Spleen (tissue), 11 donors: ENCODE measurements around the gene ARID3A. TPM values are rescaled to one million over a fixed set of nuclear protein-coding genes. Genes with fewer than 3 reads are reported as not detected.

Source experiments
- DNase-seq: peaks from one replicate; pipeline ENCODE4 v3.0.0-alpha.2; 2020
- H3K27ac ChIP-seq, 8 donors: fragments of 200-600 bp; sonication (generic) in 7 of 8; 1 replicate in 4 of 8; 2 replicates in 4 of 8; pipeline versions ENCODE4 v1.5.0 to v1.8.0; 2016 to 2021; ENCODE audit warnings: inconsistent platforms in 4 of 8, mild to moderate bottlenecking in 4 of 8, moderate library complexity in 1 of 8
- H3K27me3 ChIP-seq, 7 donors: fragments of 200-600 bp; sonication (generic) in 6 of 7; replicated peaks in 1 of 7; 1 replicate in 4 of 7; 2 replicates in 3 of 7; pipeline versions ENCODE4 v1.5.0 to v1.8.0; 2016 to 2021; ENCODE audit warnings: inconsistent platforms in 3 of 7, mild to moderate bottlenecking in 1 of 7
- H3K36me3 ChIP-seq, 6 donors: fragments of 200-600 bp; sonication (generic) in 5 of 6; 1 replicate in 4 of 6; 2 replicates in 2 of 6; pipeline versions ENCODE4 v1.5.0 to v1.8.0; 2016 to 2021; ENCODE audit warnings: inconsistent platforms in 2 of 6
- H3K4me1 ChIP-seq, 6 donors: fragments of 200-600 bp; sonication (generic) in 5 of 6; 1 replicate in 3 of 6; 2 replicates in 3 of 6; pipeline versions ENCODE4 v1.5.0 to v1.8.0; 2016 to 2021; ENCODE audit warnings: inconsistent platforms in 3 of 6
- H3K4me3 ChIP-seq, 8 donors: fragments of 200-600 bp; sonication (generic) in 7 of 8; 1 replicate in 4 of 8; 2 replicates in 4 of 8; pipeline versions ENCODE4 v1.5.0 to v1.8.0; 2016 to 2021; ENCODE audit warnings: inconsistent platforms in 4 of 8, mild to moderate bottlenecking in 4 of 8, moderate library complexity in 2 of 8
- H3K9me3 ChIP-seq, 8 donors: fragments of 200-600 bp; sonication (generic) in 7 of 8; 1 replicate in 4 of 8; 2 replicates in 4 of 8; pipeline versions ENCODE4 v1.5.0 to v1.8.0; 2016 to 2021; ENCODE audit warnings: inconsistent platforms in 4 of 8
- CTCF ChIP-seq, 11 experiments: fragments of 200-600 bp in 7 of 11; fragments of 450-650 bp in 4 of 11; sonication (generic) in 4 of 11; IDR thresholded peaks in 8 of 11; conservative IDR thresholded peaks in 3 of 11; 1 replicate in 7 of 11; 2 replicates in 4 of 11; pipeline versions ENCODE4 v1.4.0 to v1.8.0; 2016 to 2021; ENCODE audit warnings: antibody characterized with exemption in 11 of 11, inconsistent platforms in 4 of 11, mild to moderate bottlenecking in 1 of 11
- POLR2A ChIP-seq, 3 donors: fragments of 450-650 bp; IDR thresholded peaks; one replicate each; pipeline ENCODE4 v1.5.1; 2017; ENCODE audit warnings: antibody characterized with exemption in 3 of 3, mild to moderate bottlenecking in 1 of 3
- POLR2AphosphoS5 ChIP-seq, 3 donors: sonication (generic); formaldehyde crosslinking; IDR thresholded peaks; one replicate each; pipeline ENCODE4 v1.5.1; 2017; ENCODE audit warnings: antibody characterized with exemption in 3 of 3
- WGBS, 5 donors: extraction: QIAGEN DNeasy Blood & Tissue Kit in 3 of 5; methylation state at CpG; one replicate each; pipeline versions ENCODE4 v1.1.5 to v1.1.7; 2013 to 2018; 5-methylcytosine and 5-hydroxymethylcytosine counted together
- intact Hi-C: fragments of 100-400 bp; cut with DNase I; formaldehyde crosslinking; loops from one replicate; pipeline ENCODE4 v1.15.0; 2023; ENCODE audit warnings: low total_unique reads
- polyA plus RNA-seq, 3 donors: library from polyadenylated mRNA; stranded (reverse); fragments of 200-250 nt; gene quantifications; one replicate each; pipeline ENCODE4 v1.2.1, GENCODE V29; 2013
- total RNA-seq, 7 donors: library from RNA; depleted of rRNA in 3 of 7; stranded (reverse); fragments of >200 nt in 3 of 7; fragmentation: NEBNext Ultra II Directional in 4 of 7; extraction: Animal tissue kit (Norgen Biotek cat#: 25700) in 4 of 7; gene quantifications; one replicate each; pipeline versions ENCODE4 v1.1.0 to v1.2.1, GENCODE V29; 2016 to 2021
- donor health status: healthy with polysubstance abuse.
- donor health status: DM: no; HTN: no; CAD: no; lungs with moderate emphysema.
- donor health status: DM: no; HTN: no; CAD: no.
- donor health status: Bipolar disorder and iron deficiency.
- donor health status: healthy.
- donor health status: DM: no; HTN: no; CAD: no.
- donor health status: DM: yes; HTN: yes; CAD: no.

ARID3A gene
- total and polyA plus RNA-seq, 10 donors = 2.5 to 42.5 (median 17.7) TPM

DNA sequence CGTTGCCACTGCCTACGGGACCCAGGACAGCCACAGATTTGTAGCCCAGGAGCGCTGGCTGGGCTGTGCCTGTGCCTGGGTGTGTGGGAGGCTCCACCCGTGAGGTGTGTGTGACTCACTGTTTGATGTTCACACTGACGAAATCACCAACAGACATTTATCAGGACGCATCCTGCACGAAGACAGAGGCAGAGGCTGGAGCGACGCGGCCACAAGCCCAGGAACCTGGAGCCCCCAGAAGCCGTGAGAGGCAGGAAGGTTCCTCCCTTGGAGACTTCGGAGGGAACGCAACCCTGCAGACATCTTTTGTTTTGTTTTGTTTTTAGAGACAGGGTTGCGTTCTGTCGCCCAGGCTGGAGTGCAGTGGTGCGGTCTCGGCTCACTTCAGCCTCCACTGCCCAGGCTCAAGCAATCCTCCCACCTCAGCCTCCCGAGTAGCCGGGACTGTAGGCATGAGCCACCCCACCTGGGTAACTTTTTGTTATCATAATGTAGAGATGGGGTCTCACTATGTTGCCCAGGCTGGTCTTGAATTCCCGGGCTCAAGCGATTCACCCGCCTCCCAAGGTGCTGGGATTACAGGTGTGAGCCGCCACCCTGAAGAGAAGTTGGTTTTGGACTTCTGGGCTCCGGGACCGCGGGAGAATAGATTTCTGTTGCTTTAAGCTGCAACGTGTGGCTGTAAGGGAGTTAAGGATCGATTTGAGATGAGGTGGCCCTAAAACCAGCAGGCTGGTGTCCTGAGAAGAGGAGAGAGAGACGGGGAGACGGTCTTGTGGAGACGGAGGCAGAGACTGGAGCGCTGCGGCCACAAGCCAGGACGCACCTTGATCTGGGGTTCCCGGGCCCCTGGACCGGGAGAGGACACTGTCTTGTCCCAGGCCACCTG, 33.4 kb downstream of the ARID3A start:
- H3K9me3 ChIP-seq = no peaks in the 10 kb centered on the region
- 85 to 90% (median 87%) methylated on average over 32 to 36 of the region's 36 CpGs for WGBS, 5 donors
- H3K27ac ChIP-seq = no peak overlapping the region
- H3K4me3 ChIP-seq = no peak overlapping the region
- DNase-seq = no peak
- peaks cover 0 to 54% (median 6%) of the 10 kb centered on the region in 6 donors for H3K36me3 ChIP-seq
- TF ChIP-seq CTCF (IDR thresholded peaks at IDR 0.05 in 8 of 11, conservative IDR thresholded peaks at IDR 0.05 in 3 of 11) (no peak), POLR2AphosphoS5 (IDR thresholded peaks at IDR 0.05) (peak in 1 of 3 donors; percentile 17), POLR2A (IDR thresholded peaks at IDR 0.05) (no peak)
- intact Hi-C loops = no loop called here
- H3K27me3 ChIP-seq = no peaks in the 10 kb centered on the region
- H3K4me1 ChIP-seq = peaks cover 0 to 32% (median 8%) of the 10 kb centered on the region in 6 donors

DNA sequence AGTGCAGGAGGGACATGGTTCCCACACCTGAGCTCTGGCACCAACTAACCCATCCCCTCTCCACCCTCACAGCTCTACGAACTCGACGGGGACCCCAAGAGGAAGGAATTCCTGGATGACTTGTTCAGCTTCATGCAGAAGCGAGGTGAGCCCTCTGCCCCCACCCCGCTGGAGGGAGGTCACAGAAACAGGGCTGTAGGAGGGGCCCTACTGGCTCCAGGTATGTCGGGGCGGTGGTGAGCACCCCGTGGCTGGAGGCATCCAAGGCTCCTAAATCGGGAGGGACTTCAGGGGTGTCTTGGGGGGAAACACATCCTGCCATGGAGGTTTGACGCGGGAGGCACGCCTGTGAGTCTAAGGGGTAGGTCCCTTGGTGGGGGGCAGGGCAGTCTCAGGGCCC, 34.2 kb downstream of the ARID3A start:
- TF ChIP-seq POLR2AphosphoS5 (IDR thresholded peaks at IDR 0.05) (no peak), CTCF (IDR thresholded peaks at IDR 0.05 in 8 of 11, conservative IDR thresholded peaks at IDR 0.05 in 3 of 11) (no peak), POLR2A (IDR thresholded peaks at IDR 0.05) (no peak)
- H3K27me3 ChIP-seq = no peaks in the 10 kb centered on the region
- no peak overlapping the region for H3K4me3 ChIP-seq
- H3K9me3 ChIP-seq = no peaks in the 10 kb centered on the region
- H3K27ac ChIP-seq = no peak overlapping the region
- no peak for DNase-seq
- intact Hi-C loops = no loop called here
- H3K36me3 ChIP-seq = peaks cover 0 to 62% (median 14%) of the 10 kb centered on the region in 6 donors
- H3K4me1 ChIP-seq = peaks cover 0 to 23% (median 5%) of the 10 kb centered on the region in 6 donors
- WGBS, 5 donors = 61 to 78% (median 69%) methylated on average over 9 to 12 of the region's 12 CpGs

DNA sequence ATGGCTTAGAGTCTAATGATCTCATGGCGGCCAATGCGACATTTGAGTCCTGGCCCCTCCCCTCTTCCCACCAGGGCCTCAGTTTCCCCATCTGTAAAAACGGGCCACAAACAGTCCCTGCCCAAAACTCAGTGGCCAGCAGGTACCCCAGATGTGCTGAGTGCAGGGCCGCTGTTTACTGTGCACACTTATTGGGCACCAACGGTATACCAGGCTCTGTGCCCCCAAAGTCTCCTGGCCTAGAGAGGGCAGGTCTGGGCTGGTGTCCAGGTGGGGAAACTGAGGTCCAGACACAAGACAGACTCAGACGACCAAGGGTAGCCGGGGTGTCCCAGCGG, 34.7 kb downstream of the ARID3A start:
- TF ChIP-seq POLR2AphosphoS5 (IDR thresholded peaks at IDR 0.05) = no peak
- TF ChIP-seq POLR2A (IDR thresholded peaks at IDR 0.05) = no peak
- TF ChIP-seq CTCF (IDR thresholded peaks at IDR 0.05 in 8 of 11, conservative IDR thresholded peaks at IDR 0.05 in 3 of 11) = no peak
- H3K9me3 ChIP-seq = no peaks in the 10 kb centered on the region
- WGBS, 5 donors = 74 to 89% (median 81%) methylated on average over 5 to 8 of the region's 8 CpGs
- no peak overlapping the region for H3K27ac ChIP-seq
- no peak overlapping the region for H3K4me3 ChIP-seq
- no peaks in the 10 kb centered on the region for H3K27me3 ChIP-seq
- H3K36me3 ChIP-seq = peaks cover 0 to 68% (median 19%) of the 10 kb centered on the region in 6 donors
- DNase-seq = no peak
- intact Hi-C loops = no loop called here
- peaks cover 0 to 18% (median 3%) of the 10 kb centered on the region in 6 donors for H3K4me1 ChIP-seq

GRCh38 chr19:961866-962620, 36.2 kb downstream of the ARID3A start:
- H3K27me3 ChIP-seq = no peaks in the 10 kb centered on the region
- H3K27ac ChIP-seq = no peak overlapping the region
- peaks cover 0 to 82% (median 30%) of the 10 kb centered on the region in 6 donors for H3K36me3 ChIP-seq
- WGBS, 5 donors = 77 to 87% (median 82%) methylated on average over 13 to 14 of the region's 14 CpGs
- intact Hi-C loops = no loop called here
- TF ChIP-seq POLR2AphosphoS5 (IDR thresholded peaks at IDR 0.05) = no peak
- TF ChIP-seq POLR2A (IDR thresholded peaks at IDR 0.05) = no peak
- TF ChIP-seq CTCF (IDR thresholded peaks at IDR 0.05 in 8 of 11, conservative IDR thresholded peaks at IDR 0.05 in 3 of 11) = no peak
- H3K4me1 ChIP-seq = peaks cover 0 to 3% (median 0%) of the 10 kb centered on the region in 6 donors
- peaks cover 0 to 6% (median 0%) of the 10 kb centered on the region in 8 donors for H3K9me3 ChIP-seq
- no peak overlapping the region for H3K4me3 ChIP-seq
- DNase-seq = no peak
